G401 (cell line): ENCODE results near the gene STMN3. TPM values are rescaled to one million over a fixed set of nuclear protein-coding genes. Genes with fewer than 3 reads are reported as not detected.
"Not testable (repeated sequence)": the region's sequence is repeated elsewhere in the genome, so short reads cannot be mapped to it uniquely, and the experiment has no call there.

Experiments
- DNase-seq: peaks from one replicate; pipeline ENCODE4 v3.0.0-alpha.2; 2015; ENCODE audit warnings: low spot score
- in situ Hi-C: cut with HindIII; loops from 2 replicates; pipeline ENCODE4 v1.10.0; 2016; ENCODE audit warnings: low sequenced_read_pairs, mixed read lengths
- total RNA-seq: library from RNA; depleted of rRNA; stranded (reverse); fragments of >200 nt; shearing (Covaris generic); gene quantifications from 2 replicates; pipeline ENCODE4 v1.2.3, GENCODE V29; 2014

The STMN3 gene
- total RNA-seq, 1 experiment from 2014 or later, result 179 TPM

GRCh38 chr20:63680857-63681608 lies 27.8 kb upstream of the STMN3 start:
- no peak for DNase-seq
- in situ Hi-C loops, result no loop called here

GRCh38 chr20:63680427-63680826 lies 27.2 kb upstream of the STMN3 start:
- in situ Hi-C loops, result no loop called here
- peak; percentile 38 for DNase-seq

DNA sequence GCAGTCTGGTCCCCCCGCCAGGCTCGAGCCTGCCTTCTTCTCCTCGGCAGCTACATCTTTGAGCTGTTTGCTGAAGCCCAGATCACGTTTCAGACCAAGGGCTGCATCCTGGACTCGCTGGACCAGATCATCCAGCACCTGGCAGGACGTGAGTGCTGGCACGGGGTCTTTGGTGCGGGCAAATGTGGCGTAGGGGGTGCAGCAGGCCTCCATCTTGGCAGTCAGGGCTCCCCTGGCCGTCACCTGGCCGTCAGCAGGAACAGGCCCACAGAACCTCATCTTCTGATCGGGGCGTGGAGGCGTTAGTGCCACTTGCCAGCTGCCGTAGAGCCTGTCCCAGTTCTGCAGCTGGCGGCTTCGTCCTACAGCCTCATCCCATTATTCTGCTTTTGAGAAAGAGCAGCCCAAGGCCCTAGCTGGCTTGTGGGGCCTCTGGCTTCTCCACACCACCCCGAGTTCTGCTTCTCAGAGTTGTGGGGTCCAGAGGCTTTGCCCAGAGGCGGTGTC lies 26.6 kb upstream of the STMN3 start:
- DNase-seq, result no peak
- in situ Hi-C loops, result no loop called here

- no peak for DNase-seq
- in situ Hi-C loops, result no loop called here
These were observed 25.6 kb upstream of the STMN3 start for GRCh38 chr20:63678667-63679465.

DNA sequence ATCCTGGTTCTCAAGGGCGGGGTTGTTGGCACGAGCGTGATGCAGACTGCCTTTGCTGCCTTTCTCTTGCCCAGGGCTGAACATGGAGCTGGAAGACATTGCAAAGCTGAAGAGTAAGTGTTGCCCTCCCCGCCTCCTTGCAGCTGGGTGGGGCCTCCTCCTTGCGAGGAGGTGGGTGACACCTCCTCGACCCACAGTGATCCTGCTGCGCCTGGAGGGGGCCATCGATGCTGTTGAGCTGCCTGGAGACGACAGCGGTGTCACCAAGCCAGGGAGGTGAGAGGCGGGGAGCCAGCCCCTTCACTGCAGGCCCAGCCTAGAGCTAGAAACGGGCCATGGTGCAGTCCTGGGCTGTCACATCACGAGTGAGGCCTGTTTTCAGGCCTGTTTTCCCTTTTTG lies 24.8 kb upstream of the STMN3 start:
- in situ Hi-C loops, result no loop called here
- no peak for DNase-seq

- no peak for DNase-seq
- in situ Hi-C loops, result no loop called here
These were observed 22.6 kb upstream of the STMN3 start for GRCh38 chr20:63675681-63676368.

GRCh38 chr20:63673951-63674350 lies 20.7 kb upstream of the STMN3 start:
- in situ Hi-C loops, result no loop called here

DNA sequence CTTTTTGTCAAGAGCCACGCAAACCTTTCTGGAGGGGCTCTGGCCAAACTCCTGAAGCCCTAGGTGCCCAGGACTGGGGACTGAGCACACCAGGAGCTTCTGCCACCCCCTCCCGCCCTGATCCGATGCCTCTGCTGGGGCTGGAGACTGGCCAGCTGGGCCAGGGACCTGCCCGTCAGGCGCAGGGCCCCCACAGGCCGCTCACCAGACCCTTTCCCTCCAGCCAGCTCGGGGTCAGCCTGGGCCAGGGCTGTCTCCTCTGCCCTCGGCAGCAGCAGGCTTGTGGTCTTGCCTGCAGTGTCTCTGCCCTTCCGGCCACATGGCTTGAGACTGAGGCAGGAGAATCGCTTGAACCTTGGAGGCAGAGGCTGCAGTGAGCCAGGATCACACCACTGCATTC lies 19.4 kb upstream of the STMN3 start:
- in situ Hi-C loops, result no loop called here
- no peak for DNase-seq

More at GRCh38 chr20:63673951-63674350, 20.7 kb upstream of the STMN3 start:
- DNase-seq, result no peak

DNA sequence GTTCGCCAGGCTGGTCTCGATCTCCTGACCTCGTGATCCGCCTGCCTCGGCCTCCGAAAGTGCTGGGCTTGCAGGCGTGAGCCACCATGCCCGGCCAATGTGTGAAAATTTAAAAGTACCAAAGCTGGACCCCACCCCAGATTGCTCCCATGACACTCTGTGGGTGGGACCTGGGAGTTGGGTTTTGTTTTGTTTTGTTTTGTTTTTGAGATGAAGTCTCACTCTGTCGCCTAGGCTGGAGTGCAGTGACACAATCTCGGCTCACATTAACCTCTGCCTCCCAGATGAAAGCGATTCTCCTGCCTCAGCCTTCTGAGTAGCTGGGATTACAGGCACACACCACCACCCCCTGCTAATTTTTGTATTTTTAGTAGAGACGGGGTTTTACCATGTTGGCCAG lies 18.5 kb upstream of the STMN3 start:
- in situ Hi-C loops, DNase-seq: not testable (repeated sequence)

DNA sequence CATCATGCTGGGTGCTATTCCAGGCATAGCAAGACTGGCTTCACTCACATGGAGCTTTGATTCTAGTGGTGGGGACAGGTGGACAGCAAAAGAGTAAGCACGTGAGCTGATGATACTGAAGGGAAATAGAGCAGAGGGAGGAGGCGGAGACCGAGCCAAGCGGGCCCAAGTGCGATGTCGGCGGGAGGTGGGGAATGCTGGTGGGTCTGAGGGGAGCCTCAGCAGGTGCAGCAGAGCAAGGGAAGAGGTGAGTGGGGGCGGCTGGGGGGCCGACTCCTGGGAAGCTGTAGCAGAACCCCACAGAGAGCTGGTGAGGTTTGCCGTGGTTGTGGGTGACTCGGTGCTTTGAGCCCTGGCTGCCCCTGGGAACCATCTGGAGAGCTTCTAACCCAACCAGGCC lies 15.1 kb upstream of the STMN3 start:
- in situ Hi-C loops, result no loop called here

DNA sequence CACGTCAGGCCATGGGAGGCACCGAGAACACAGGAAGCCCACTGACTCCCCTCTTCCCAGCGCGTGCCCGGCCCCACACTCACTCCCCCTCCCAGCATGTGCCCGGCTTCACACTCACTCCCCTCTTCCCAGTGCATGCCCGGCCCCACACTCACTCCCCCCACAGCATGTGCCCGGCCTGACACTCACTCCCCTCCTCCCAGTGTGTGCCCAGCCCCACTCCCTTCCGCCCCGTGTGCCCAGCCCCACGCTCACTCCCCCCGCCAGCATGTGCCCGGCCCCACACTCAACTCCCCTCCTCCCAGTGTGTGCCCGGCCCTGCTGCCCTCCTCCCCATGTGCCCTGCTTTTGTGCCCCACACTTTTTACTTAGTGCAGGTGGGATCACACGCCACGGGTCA lies 14.6 kb upstream of the STMN3 start:
- in situ Hi-C loops, result no loop called here
- no peak for DNase-seq

More for the DNA sequence above, 15.1 kb upstream of the STMN3 start:
- DNase-seq, result no peak

- no peak for DNase-seq
- in situ Hi-C loops, result no loop called here
These were observed 12.5 kb upstream of the STMN3 start for GRCh38 chr20:63665708-63666107.

DNA sequence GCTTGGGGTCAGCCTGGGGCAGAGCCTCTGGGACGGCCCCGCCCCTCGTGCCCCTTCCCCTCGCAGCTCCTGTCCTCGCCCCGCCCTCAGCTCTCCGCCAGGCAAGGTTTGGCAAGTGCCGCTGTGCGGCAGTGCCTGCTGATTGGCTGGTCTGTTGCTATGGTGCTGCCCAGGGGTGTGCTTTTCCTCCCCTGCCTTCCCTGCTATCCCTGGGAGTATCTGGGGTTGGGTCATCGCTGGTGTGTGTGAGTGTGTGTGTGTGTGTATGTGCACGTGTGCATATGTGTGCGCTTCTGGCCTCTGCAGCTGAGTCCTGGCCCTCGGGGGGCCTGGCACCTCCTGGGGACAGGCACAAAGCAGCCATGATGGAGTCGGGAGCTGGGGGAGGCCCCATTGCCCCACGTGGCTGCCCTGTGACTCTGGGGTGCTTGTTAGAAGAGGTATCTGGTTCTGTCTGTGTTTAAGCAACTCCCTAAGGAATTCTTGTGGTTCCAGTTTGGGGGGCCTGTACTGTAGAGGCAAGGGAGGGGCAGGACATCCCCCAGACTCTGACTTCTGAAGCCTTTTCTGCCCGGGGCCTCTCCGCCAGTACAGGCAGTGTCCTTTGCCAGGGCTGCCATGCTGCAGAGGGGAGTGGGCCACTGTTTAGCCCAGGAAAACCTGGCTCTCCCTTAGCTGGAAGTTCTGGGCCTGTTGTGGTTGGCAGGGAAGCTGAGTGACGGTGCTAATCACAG lies 11.8 kb upstream of the STMN3 start:
- in situ Hi-C loops, result no loop called here
- DNase-seq, result peak; percentile 90

DNA sequence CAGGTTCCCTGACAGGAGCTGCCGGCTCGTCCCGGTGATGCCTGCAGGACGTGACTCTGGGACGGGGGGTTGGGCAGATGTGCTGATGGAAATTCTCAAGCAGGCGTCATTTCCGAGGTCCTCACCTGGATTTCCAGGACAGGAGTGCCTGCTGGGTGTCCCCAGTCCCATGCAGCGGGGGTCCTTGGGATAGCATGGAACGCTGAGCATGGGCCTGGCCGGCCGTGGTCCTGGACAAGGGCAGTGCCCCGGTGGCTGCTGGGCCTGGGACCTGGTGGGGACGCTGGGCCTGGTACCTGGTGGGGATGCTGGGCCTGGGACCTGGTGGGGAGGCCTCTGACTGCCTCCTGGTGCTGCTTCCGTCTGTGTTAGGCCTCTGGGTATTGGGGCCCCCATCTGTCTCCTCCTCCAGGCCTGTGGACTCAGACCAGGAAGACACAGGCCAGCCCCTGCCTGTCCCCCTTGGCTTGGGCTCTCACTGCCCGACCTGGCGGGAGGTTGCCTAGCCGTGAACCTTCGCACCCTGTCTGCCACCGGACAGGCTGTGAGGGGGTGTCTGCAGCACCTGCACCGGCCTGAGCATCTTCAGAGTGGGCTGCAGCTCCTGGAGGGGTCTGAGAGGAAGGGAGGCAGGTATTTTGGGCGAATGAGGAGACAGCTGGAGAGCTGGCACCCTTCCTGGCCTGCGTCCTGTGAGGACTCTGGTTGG lies 11.1 kb upstream of the STMN3 start:
- DNase-seq, result no peak
- in situ Hi-C loops, result no loop called here

- in situ Hi-C loops, result no loop called here
- no peak for DNase-seq
These were observed 10.3 kb upstream of the STMN3 start for GRCh38 chr20:63663332-63664066.

DNA sequence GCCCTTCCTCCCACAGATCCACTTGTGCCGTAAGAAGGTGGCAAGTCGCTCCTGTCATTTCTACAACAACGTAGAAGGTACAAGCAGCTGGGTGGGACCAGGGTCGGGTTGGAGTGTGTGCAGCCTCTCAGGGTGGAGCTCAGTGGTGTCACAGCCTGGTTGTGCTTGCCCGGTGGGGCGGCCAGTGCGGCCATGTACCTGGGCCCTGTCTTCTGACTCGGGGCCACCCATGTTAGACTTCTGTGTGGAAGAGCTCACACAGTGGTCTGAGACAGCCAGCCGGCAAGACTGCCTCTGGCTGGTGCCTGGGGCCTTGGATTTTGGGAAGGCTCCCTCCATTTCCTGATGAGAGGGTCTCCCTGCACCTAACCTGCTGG lies 9.6 kb upstream of the STMN3 start:
- no peak for DNase-seq
- in situ Hi-C loops, result no loop called here

DNA sequence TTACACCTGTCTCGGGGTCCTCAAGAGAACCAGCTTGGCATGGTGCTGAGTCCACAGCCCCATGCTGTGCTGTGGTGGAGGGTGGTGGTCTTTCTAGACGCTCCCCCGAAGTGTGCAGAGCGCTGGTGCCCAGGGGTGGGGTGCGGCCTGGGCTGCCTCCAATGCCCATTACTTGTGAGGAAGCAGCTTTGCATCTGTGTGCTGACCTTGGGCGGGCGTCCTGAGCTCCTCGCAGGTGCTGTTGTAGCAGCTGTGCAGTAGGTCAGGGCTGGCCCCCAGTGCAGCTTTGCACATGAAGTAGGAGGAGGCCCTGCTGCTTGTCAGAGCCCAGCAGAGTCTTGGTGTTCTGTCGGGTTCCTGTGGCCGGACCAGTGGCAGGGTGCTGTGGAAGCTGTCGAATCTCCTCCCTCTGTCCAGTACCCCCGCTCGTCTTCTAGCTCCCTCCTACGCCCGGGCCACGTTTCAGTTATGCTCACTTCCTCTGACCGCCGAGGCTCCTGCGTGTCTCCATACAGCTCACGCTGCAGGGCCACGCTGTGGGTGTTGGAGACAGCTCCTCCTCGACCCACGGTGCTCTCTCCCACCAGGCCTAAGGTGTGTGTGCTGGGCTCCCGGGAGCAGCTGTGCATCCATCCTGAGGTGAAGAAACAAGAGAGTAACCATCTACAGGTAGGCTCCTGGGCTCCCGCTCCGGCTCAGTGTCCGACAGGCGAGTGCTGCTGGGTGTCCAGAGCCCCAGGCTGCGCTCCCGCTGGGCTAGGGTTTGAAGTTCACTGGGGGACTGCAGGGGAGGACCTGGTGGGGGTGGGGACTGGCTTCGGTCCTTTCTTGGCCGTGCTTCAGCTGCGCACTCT lies 9.0 kb upstream of the STMN3 start:
- in situ Hi-C loops, result no loop called here
- DNase-seq, result no peak
